A673 (cell line): ENCODE measurements around the gene BIRC7. TPM values are rescaled to one million over a fixed set of nuclear protein-coding genes. Genes with fewer than 3 reads are reported as not detected.

Experiments
- BruUV-seq: library from RNA; stranded (reverse); fragments of 400-500 nt; replicated peaks from 2 replicates; lab custom pipeline; 2021; lab: Mats Ljungman, UMichigan
- CTCF ChIA-PET: fragments of 300-600 bp; sonication (Branson Sonifier 250); formaldehyde crosslinking; loops from one replicate; lab custom pipeline; 2022; ENCODE audit warnings: antibody characterized with exemption; lab: Charles Lee
- POLR2A ChIA-PET: fragments of 300-600 bp; sonication (Branson Sonifier 250); formaldehyde crosslinking; loops from one replicate; lab custom pipeline; 2022; ENCODE audit warnings: antibody characterized with exemption; ENCODE audit not compliant: low non-redundant PET; lab: Charles Lee
- DNase-seq: peaks from one replicate; pipeline ENCODE4 v3.0.0-alpha.2; 2015; ENCODE audit warnings: low spot score
- H3K27ac ChIP-seq: fragments of 200-600 bp; sonication (generic); 2 replicates; pipeline ENCODE4 v1.5.1; 2016; ENCODE audit warnings: mixed run types, low read depth, mild to moderate bottlenecking, mixed read lengths, antibody characterized with exemption, low read length; ENCODE audit not compliant: poor library complexity, severe bottlenecking
- H3K27me3 ChIP-seq: fragments of 200-600 bp; sonication (generic); replicated peaks from 2 replicates; pipeline ENCODE4 v1.6.1; 2017; ENCODE audit warnings: mixed run types, low read depth, mild to moderate bottlenecking, mixed read lengths, antibody characterized with exemption, low read length; ENCODE audit not compliant: insufficient read depth, poor library complexity
- H3K36me3 ChIP-seq: fragments of 200-600 bp; sonication (generic); 2 replicates; pipeline ENCODE4 v1.6.1; 2016; ENCODE audit warnings: mixed run types, mild to moderate bottlenecking, mixed read lengths, antibody characterized with exemption, low read length; ENCODE audit not compliant: insufficient read depth, poor library complexity, severe bottlenecking
- H3K4me1 ChIP-seq: fragments of 200-600 bp; sonication (generic); 2 replicates; pipeline ENCODE4 v1.6.1; 2017; ENCODE audit warnings: mixed run types, mild to moderate bottlenecking, mixed read lengths, antibody characterized with exemption, low read length; ENCODE audit not compliant: insufficient read depth, poor library complexity, severe bottlenecking
- H3K4me3 ChIP-seq: fragments of 200-600 bp; sonication (generic); 2 replicates; pipeline ENCODE4 v1.5.1; 2016; ENCODE audit warnings: low read depth, mixed run types, mild to moderate bottlenecking, mixed read lengths, low read length; ENCODE audit not compliant: poor library complexity, severe bottlenecking
- H3K9me3 ChIP-seq: fragments of 200-600 bp; sonication (generic); 2 replicates; pipeline ENCODE4 v1.6.1; 2016; ENCODE audit warnings: mixed run types, low read depth, mild to moderate bottlenecking, mixed read lengths, antibody characterized with exemption, low read length; ENCODE audit not compliant: poor library complexity, severe bottlenecking
- CTCF ChIP-seq: fragments of 300-800, 200-600 bp; sonication (generic); conservative IDR thresholded peaks from 2 replicates; pipeline ENCODE4 v1.5.1; 2017; ENCODE audit warnings: low read depth, mild to moderate bottlenecking, antibody characterized with exemption, low read length, moderate library complexity, mixed read lengths
- EZH2 ChIP-seq: fragments of 200-600 bp; sonication (generic); IDR thresholded peaks from 2 replicates; pipeline ENCODE4 v1.6.1; 2017; ENCODE audit warnings: borderline replicate concordance, low read depth, mild to moderate bottlenecking, mixed read lengths, antibody characterized with exemption, low read length; ENCODE audit not compliant: poor library complexity, severe bottlenecking
- intact Hi-C: fragments of 100-400 bp; cut with micrococcal nuclease; formaldehyde crosslinking; loops from one replicate; pipeline ENCODE4 v1.10.0; 2022; ENCODE audit not compliant: unreplicated experiment
- total RNA-seq: library from RNA; stranded (reverse); gene quantifications from 2 replicates; pipeline ENCODE4 v1.2.3, GENCODE V29; 2021

BIRC7 gene
- total RNA-seq, 1 experiment from 2014 or later: not detected

- ChIA-PET POLR2A (no interaction called here), CTCF (no interaction called here)
- H3K4me1 ChIP-seq: no peaks in the 10 kb centered on the region
- no peaks in the 10 kb centered on the region for H3K27me3 ChIP-seq
- H3K27ac ChIP-seq: no peak overlapping the region
- H3K36me3 ChIP-seq: no peaks in the 10 kb centered on the region
- intact Hi-C loops: no loop called here
- TF ChIP-seq EZH2 (no peak), CTCF (no peak)
- DNase-seq: no peak
- H3K9me3 ChIP-seq: no peaks in the 10 kb centered on the region
- H3K4me3 ChIP-seq: no peak overlapping the region
- no TSS peak for BruUV-seq
Measured at GRCh38 chr20:63187338-63188158, 48.2 kb upstream of the BIRC7 start.

GRCh38 chr20:63188159-63188442 lies 47.6 kb upstream of the BIRC7 start:
- TF ChIP-seq CTCF (no peak), EZH2 (no peak)
- intact Hi-C loops: no loop called here
- Histone ChIP-seq H3K4me3 (no peak overlapping the region), H3K36me3 (no peaks in the 10 kb centered on the region), H3K27me3 (no peaks in the 10 kb centered on the region), H3K27ac (no peak overlapping the region), H3K9me3 (no peaks in the 10 kb centered on the region), H3K4me1 (no peaks in the 10 kb centered on the region)
- BruUV-seq: no TSS peak
- ChIA-PET POLR2A (no interaction called here), CTCF (no interaction called here)
- no peak for DNase-seq

GRCh38 chr20:63188641-63189321 lies 46.9 kb upstream of the BIRC7 start:
- H3K4me1 ChIP-seq: no peaks in the 10 kb centered on the region
- H3K4me3 ChIP-seq: no peak overlapping the region
- no peak overlapping the region for H3K27ac ChIP-seq
- intact Hi-C loops: no loop called here
- no peak for DNase-seq
- H3K36me3 ChIP-seq: no peaks in the 10 kb centered on the region
- BruUV-seq: no TSS peak
- no peak for TF ChIP-seq EZH2
- CTCF ChIA-PET: no interaction called here
- POLR2A ChIA-PET: no interaction called here
- H3K27me3 ChIP-seq: no peaks in the 10 kb centered on the region
- H3K9me3 ChIP-seq: no peaks in the 10 kb centered on the region
